Measurements from ENCODE around the gene GABBR2.

The GABBR2 gene

GRCh38 chr9:98738741-98739140 lies 30.0 kb upstream of the GABBR2 start:
- Histone ChIP-seq H3K27me3 (ENCODE audit: control insufficient read depth, insufficient read depth, low read length) (no peaks in the 10 kb centered on the region), H3K9me3 (replicated peaks; ENCODE audit: low read length) (no peaks in the 10 kb centered on the region)

GRCh38 chr9:98736226-98736625 lies 27.5 kb upstream of the GABBR2 start:
- H3K36me3 ChIP-seq (ENCODE audit: insufficient read depth, low read length) = peaks cover 15% of the 10 kb centered on the region
- H3K4me2 ChIP-seq (ENCODE audit: low read length) = no peak overlapping the region
- no peaks in the 10 kb centered on the region for H3K9me3 ChIP-seq (replicated peaks; ENCODE audit: low read length)
- H3K9ac ChIP-seq (ENCODE audit: low read depth, low read length) = no peak overlapping the region
- H3K4me1 ChIP-seq (ENCODE audit: control insufficient read depth, insufficient read depth, low read length) = no peaks in the 10 kb centered on the region
- H3K27me3 ChIP-seq (ENCODE audit: control insufficient read depth, insufficient read depth, low read length) = no peaks in the 10 kb centered on the region
- H3K4me3 ChIP-seq (ENCODE audit: low read length) = no peak overlapping the region

More at GRCh38 chr9:98738741-98739140, 30.0 kb upstream of the GABBR2 start:
- Histone ChIP-seq H3K4me1 (ENCODE audit: control insufficient read depth, insufficient read depth, low read length) (peaks cover 11% of the 10 kb centered on the region), H3K9ac (ENCODE audit: low read depth, low read length) (no peak overlapping the region), H3K4me3 (ENCODE audit: low read length) (no peak overlapping the region), H3K36me3 (ENCODE audit: insufficient read depth, low read length) (peaks cover 15% of the 10 kb centered on the region), H3K4me2 (ENCODE audit: low read length) (no peak overlapping the region)

- Histone ChIP-seq H3K27me3 (ENCODE audit: control insufficient read depth, insufficient read depth, low read length) (peaks cover 2% of the 10 kb centered on the region), H3K4me3 (ENCODE audit: low read length) (no peak overlapping the region), H3K4me1 (ENCODE audit: control insufficient read depth, insufficient read depth, low read length) (no peaks in the 10 kb centered on the region), H3K4me2 (ENCODE audit: low read length) (no peak overlapping the region), H3K9me3 (replicated peaks; ENCODE audit: low read length) (no peaks in the 10 kb centered on the region), H3K9ac (ENCODE audit: low read depth, low read length) (no peak overlapping the region), H3K36me3 (ENCODE audit: insufficient read depth, low read length) (peaks cover 15% of the 10 kb centered on the region)
Observed at GRCh38 chr9:98732801-98733200, 24.1 kb upstream of the GABBR2 start.

DNA sequence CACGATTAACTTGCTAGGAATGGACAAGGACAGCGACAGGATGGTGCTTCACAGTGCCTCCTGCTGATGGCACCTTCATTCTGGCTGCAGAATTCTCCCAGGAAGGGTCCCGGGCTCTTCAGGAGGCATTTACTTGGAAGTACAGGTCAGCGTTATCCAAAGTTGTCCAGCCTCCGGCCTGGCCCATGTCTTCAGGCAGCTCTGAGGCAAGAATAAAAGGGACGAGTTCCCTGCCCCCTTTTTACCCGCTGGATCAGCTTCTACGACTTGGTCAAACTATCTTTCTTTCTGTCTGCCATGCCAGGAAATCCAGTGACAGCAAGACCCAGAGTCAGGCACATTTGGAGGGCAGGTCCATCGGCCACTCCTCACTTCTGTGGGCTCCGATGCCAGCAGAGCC lies 23.4 kb upstream of the GABBR2 start:
- H3K9me3 ChIP-seq (replicated peaks; ENCODE audit: low read length) = no peaks in the 10 kb centered on the region
- peaks cover 9% of the 10 kb centered on the region for H3K27me3 ChIP-seq (ENCODE audit: control insufficient read depth, insufficient read depth, low read length)
- H3K4me2 ChIP-seq (ENCODE audit: low read length) = no peak overlapping the region
- H3K36me3 ChIP-seq (ENCODE audit: insufficient read depth, low read length) = peaks cover 15% of the 10 kb centered on the region
- no peak overlapping the region for H3K9ac ChIP-seq (ENCODE audit: low read depth, low read length)
- H3K4me3 ChIP-seq (ENCODE audit: low read length) = no peak overlapping the region
- no peaks in the 10 kb centered on the region for H3K4me1 ChIP-seq (ENCODE audit: control insufficient read depth, insufficient read depth, low read length)

DNA sequence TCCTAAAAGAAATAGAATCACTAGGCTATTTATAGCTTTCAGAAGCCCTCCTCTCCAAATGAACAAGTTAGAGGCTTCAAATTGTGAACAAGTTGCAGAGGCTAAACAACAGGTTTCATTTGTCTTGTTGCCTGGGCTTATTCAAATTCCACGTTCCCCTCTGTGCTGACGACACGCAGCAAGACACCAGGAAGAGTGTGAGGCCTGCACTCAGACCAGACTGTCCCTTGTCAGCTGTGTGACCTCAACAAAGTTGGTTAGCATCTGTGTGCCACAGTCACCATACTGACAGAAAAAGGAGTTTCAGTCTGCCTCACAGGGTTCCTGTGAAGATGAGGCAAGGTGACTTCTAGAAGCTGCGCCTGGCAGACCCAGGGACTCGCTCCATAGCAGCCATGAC lies 22.1 kb upstream of the GABBR2 start:
- Histone ChIP-seq H3K9ac (ENCODE audit: low read depth, low read length) (no peak overlapping the region), H3K4me1 (ENCODE audit: control insufficient read depth, insufficient read depth, low read length) (no peaks in the 10 kb centered on the region), H3K4me2 (ENCODE audit: low read length) (no peak overlapping the region), H3K9me3 (replicated peaks; ENCODE audit: low read length) (no peaks in the 10 kb centered on the region), H3K4me3 (ENCODE audit: low read length) (no peak overlapping the region), H3K27me3 (ENCODE audit: control insufficient read depth, insufficient read depth, low read length) (peaks cover 19% of the 10 kb centered on the region), H3K36me3 (ENCODE audit: insufficient read depth, low read length) (peaks cover 8% of the 10 kb centered on the region)

DNA sequence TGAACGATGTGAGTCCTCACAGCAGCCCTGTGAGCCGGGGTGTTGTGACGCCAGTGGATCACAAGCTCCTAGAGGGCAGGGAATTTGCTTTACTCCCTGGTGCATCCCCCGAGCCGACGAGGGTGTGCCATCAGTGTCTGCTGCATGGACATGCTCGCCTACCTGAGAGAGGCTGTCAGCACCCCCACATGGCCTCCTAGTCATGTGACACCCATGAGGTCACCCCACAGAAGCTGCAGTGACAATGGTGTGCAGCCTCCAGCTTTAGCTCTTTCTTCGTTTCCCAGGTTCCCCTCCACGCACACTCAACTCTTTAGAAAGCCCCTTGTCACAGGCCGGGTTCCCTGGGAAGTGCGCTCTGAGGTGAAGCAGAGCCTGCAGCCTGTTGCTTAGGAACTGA lies 19.8 kb upstream of the GABBR2 start:
- Histone ChIP-seq H3K36me3 (ENCODE audit: insufficient read depth, low read length) (no peaks in the 10 kb centered on the region), H3K27me3 (ENCODE audit: control insufficient read depth, insufficient read depth, low read length) (peaks cover 39% of the 10 kb centered on the region), H3K4me1 (ENCODE audit: control insufficient read depth, insufficient read depth, low read length) (no peaks in the 10 kb centered on the region), H3K4me2 (ENCODE audit: low read length) (no peak overlapping the region), H3K9me3 (replicated peaks; ENCODE audit: low read length) (no peaks in the 10 kb centered on the region), H3K9ac (ENCODE audit: low read depth, low read length) (no peak overlapping the region), H3K4me3 (ENCODE audit: low read length) (no peak overlapping the region)

- Histone ChIP-seq H3K9ac (ENCODE audit: low read depth, low read length) (no peak overlapping the region), H3K4me3 (ENCODE audit: low read length) (no peak overlapping the region), H3K4me1 (ENCODE audit: control insufficient read depth, insufficient read depth, low read length) (no peaks in the 10 kb centered on the region), H3K36me3 (ENCODE audit: insufficient read depth, low read length) (no peaks in the 10 kb centered on the region), H3K9me3 (replicated peaks; ENCODE audit: low read length) (no peaks in the 10 kb centered on the region), H3K4me2 (ENCODE audit: low read length) (no peak overlapping the region), H3K27me3 (ENCODE audit: control insufficient read depth, insufficient read depth, low read length) (peaks cover 45% of the 10 kb centered on the region)
Observed at GRCh38 chr9:98727428-98727827, 18.7 kb upstream of the GABBR2 start.

GRCh38 chr9:98726735-98727134 lies 18.0 kb upstream of the GABBR2 start:
- Histone ChIP-seq H3K9me3 (replicated peaks; ENCODE audit: low read length) (no peaks in the 10 kb centered on the region), H3K4me2 (ENCODE audit: low read length) (no peak overlapping the region), H3K9ac (ENCODE audit: low read depth, low read length) (no peak overlapping the region), H3K4me1 (ENCODE audit: control insufficient read depth, insufficient read depth, low read length) (no peaks in the 10 kb centered on the region), H3K36me3 (ENCODE audit: insufficient read depth, low read length) (no peaks in the 10 kb centered on the region), H3K27me3 (ENCODE audit: control insufficient read depth, insufficient read depth, low read length) (peaks cover 49% of the 10 kb centered on the region), H3K4me3 (ENCODE audit: low read length) (no peak overlapping the region)

DNA sequence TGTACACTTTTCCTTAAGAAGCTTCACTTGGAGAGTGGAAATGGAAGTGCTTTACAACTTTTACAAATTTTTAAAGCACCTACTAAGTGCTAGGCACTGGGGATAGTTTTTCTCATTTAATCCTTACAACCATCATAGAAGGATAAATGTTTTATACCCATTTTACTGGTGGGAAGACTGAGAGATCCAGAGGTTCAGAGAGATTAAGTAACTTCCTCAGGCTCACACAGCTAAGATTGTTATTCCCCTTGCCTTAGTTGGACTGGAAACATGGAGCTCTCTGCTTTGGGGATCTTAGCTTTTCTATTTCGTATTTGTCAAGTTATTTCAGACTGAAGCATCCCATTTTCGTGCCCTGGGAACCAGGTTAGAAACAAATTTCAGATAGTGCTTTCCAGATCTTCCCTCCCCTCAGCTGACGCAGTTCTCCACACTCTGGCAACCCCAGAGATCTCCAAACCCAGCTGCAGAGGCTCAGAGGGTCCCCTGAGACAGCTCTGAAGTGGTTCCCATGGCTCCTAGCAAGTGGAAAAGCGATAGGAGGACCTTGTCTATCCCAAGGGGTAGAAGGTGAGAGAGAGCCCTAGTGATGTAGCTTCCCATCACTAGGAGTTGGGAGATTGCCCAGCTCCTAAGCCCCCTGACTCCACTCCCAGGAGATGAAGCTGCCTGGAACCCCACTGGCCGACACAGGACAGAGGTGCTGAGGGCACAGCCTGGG lies 16.2 kb upstream of the GABBR2 start:
- Histone ChIP-seq H3K4me2 (ENCODE audit: low read length) (no peak overlapping the region), H3K36me3 (ENCODE audit: insufficient read depth, low read length) (no peaks in the 10 kb centered on the region), H3K4me3 (ENCODE audit: low read length) (no peak overlapping the region), H3K27me3 (ENCODE audit: control insufficient read depth, insufficient read depth, low read length) (peaks cover 59% of the 10 kb centered on the region), H3K4me1 (ENCODE audit: control insufficient read depth, insufficient read depth, low read length) (no peaks in the 10 kb centered on the region), H3K9me3 (replicated peaks; ENCODE audit: low read length) (no peaks in the 10 kb centered on the region), H3K9ac (ENCODE audit: low read depth, low read length) (no peak overlapping the region)

DNA sequence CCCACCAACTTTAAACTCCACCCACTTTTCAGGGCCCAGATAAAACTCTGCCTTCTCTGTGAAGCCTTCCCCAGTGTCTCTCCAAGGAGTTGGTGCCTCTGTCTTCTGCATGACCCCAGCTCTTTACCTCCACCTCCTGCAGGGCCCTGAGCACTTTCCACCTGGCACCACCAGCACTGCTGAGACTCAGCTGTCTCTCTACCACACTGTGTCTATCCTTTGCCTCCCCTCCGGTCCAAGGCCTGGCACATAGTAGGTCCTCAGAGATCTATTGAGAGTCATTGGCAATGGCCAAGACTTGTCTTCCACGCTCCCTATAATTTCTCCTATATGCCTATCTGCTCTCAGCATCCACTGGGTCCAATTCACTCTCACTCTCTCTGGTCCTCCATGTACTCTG lies 12.9 kb upstream of the GABBR2 start:
- H3K9me3 ChIP-seq (replicated peaks; ENCODE audit: low read length) = no peaks in the 10 kb centered on the region
- H3K9ac ChIP-seq (ENCODE audit: low read depth, low read length) = no peak overlapping the region
- no peaks in the 10 kb centered on the region for H3K36me3 ChIP-seq (ENCODE audit: insufficient read depth, low read length)
- no peak overlapping the region for H3K4me2 ChIP-seq (ENCODE audit: low read length)
- no peak overlapping the region for H3K4me3 ChIP-seq (ENCODE audit: low read length)
- H3K27me3 ChIP-seq (ENCODE audit: control insufficient read depth, insufficient read depth, low read length) = peaks cover 68% of the 10 kb centered on the region
- no peaks in the 10 kb centered on the region for H3K4me1 ChIP-seq (ENCODE audit: control insufficient read depth, insufficient read depth, low read length)

DNA sequence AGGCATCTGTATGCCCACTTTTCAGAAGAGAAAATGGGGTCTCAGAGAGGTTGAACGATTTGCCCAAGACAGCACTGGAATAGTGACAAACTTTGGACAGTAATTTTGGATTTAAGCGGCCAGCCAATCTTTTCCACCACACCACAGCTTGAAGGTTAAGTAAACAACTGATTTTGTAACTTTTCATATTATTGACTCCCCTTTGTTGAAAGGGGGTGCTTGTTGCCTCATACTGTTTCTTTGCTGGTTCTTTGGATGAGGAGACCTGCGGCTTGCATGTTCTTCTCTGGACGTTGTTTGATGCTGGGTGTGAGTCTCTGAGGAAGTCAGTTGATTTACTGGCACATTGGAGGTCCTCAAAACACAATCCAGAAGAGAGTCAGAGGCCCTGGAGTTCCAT lies 11.7 kb upstream of the GABBR2 start:
- H3K4me2 ChIP-seq (ENCODE audit: low read length) = no peak overlapping the region
- H3K4me1 ChIP-seq (ENCODE audit: control insufficient read depth, insufficient read depth, low read length) = no peaks in the 10 kb centered on the region
- H3K36me3 ChIP-seq (ENCODE audit: insufficient read depth, low read length) = no peaks in the 10 kb centered on the region
- no peak overlapping the region for H3K9ac ChIP-seq (ENCODE audit: low read depth, low read length)
- H3K27me3 ChIP-seq (ENCODE audit: control insufficient read depth, insufficient read depth, low read length) = peaks cover 68% of the 10 kb centered on the region
- no peak overlapping the region for H3K4me3 ChIP-seq (ENCODE audit: low read length)
- H3K9me3 ChIP-seq (replicated peaks; ENCODE audit: low read length) = no peaks in the 10 kb centered on the region

DNA sequence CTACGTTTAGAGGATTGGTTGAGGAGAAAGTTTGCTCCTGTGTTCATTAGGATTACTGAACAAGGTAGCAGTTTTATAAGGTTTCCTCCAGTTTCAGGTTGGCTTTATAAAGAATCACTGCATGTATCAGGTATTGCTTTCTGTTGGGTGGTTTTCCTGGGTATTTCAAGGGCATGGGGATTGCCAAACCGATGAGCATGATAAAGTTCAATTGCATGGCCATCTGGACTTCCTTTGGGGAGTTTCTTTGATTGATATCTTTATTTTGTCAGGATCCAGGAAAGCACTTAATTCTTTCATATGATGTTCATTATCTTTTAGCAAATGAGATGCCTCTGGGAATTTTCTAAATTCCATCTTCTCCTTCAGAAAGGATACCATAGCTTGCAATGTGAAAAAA lies 10.3 kb upstream of the GABBR2 start:
- Histone ChIP-seq H3K36me3 (ENCODE audit: insufficient read depth, low read length) (no peaks in the 10 kb centered on the region), H3K9me3 (replicated peaks; ENCODE audit: low read length) (no peaks in the 10 kb centered on the region), H3K4me2 (ENCODE audit: low read length) (no peak overlapping the region), H3K9ac (ENCODE audit: low read depth, low read length) (no peak overlapping the region), H3K27me3 (ENCODE audit: control insufficient read depth, insufficient read depth, low read length) (peaks cover 71% of the 10 kb centered on the region), H3K4me1 (ENCODE audit: control insufficient read depth, insufficient read depth, low read length) (no peaks in the 10 kb centered on the region), H3K4me3 (ENCODE audit: low read length) (no peak overlapping the region)

Measured in skeletal muscle satellite cell (primary cell).